H1 (cell line): ENCODE data around the gene FAT1. TPM values are rescaled to one million over a fixed set of nuclear protein-coding genes. Genes with fewer than 3 reads are reported as not detected.
A peak's percentile ranks its signal among the peaks of the same experiment; 100 is the strongest.

Experiments used
- BRCA1 ChIP-seq: IDR thresholded peaks from 2 replicates; pipeline ENCODE4 v1.6.1; 2012; ENCODE audit warnings: low read depth, low read length, improper control_type of control experiment
- CBX8 ChIP-seq: fragments of 300-800, 300-1000 bp; sonication (generic); IDR thresholded peaks from 2 replicates; pipeline ENCODE4 v1.7.1; 2016; ENCODE audit warnings: low read depth, low read length, borderline replicate concordance
- CEBPB ChIP-seq: IDR thresholded peaks from 2 replicates; pipeline ENCODE4 v1.6.1; 2012; ENCODE audit warnings: low read depth, low read length
- CHD1 ChIP-seq: IDR thresholded peaks from 2 replicates; pipeline ENCODE4 v1.6.1; 2012; ENCODE audit warnings: low read depth, low read length, improper control_type of control experiment
- CREB1 ChIP-seq: IDR thresholded peaks from 2 replicates; pipeline ENCODE4 v1.6.1; 2012; ENCODE audit warnings: inconsistent platforms
- CTBP2 ChIP-seq: IDR thresholded peaks from 2 replicates; pipeline ENCODE4 v1.7.0; 2011; ENCODE audit warnings: borderline replicate concordance, mild to moderate bottlenecking, moderate library complexity, mixed read lengths, low read length; ENCODE audit not compliant: insufficient read depth, insufficient read length
- EP300 ChIP-seq, 2 experiments: IDR thresholded peaks; 1 replicate in 1 of 2; 2 replicates in 1 of 2; pipeline ENCODE4 v1.6.1; 2011 to 2012; ENCODE audit warnings: low read depth in 2 of 2, low read length in 2 of 2, mild to moderate bottlenecking in 2 of 2, borderline replicate concordance in 1 of 2, inconsistent platforms in 1 of 2, moderate library complexity in 1 of 2
- MAX ChIP-seq: IDR thresholded peaks from 2 replicates; pipeline ENCODE4 v1.6.1; 2012; ENCODE audit warnings: inconsistent platforms
- NRF1 ChIP-seq: IDR thresholded peaks from 2 replicates; pipeline ENCODE4 v1.6.1; 2011; ENCODE audit warnings: mild to moderate bottlenecking, low read depth, low read length, improper control_type of control experiment
- POLR2A ChIP-seq, 2 experiments: IDR thresholded peaks; 1 replicate in 1 of 2; 2 replicates in 1 of 2; pipeline ENCODE4 v1.6.1; 2011; ENCODE audit warnings: low read depth in 2 of 2, low read length in 2 of 2, mild to moderate bottlenecking in 2 of 2; ENCODE audit errors: control extremely low read depth in 1 of 2
- POLR2AphosphoS5 ChIP-seq: IDR thresholded peaks from 2 replicates; pipeline ENCODE4 v1.6.1; 2011; ENCODE audit warnings: low read depth, low read length
- RFX5 ChIP-seq: IDR thresholded peaks from 2 replicates; pipeline ENCODE4 v1.6.1; 2011; ENCODE audit warnings: low read depth, low read length, improper control_type of control experiment, borderline replicate concordance
- RXRA ChIP-seq: IDR thresholded peaks from 2 replicates; pipeline ENCODE4 v1.6.1; 2011; ENCODE audit warnings: low read depth, mild to moderate bottlenecking, low read length, moderate library complexity; ENCODE audit not compliant: insufficient read depth
- SIN3A ChIP-seq, 2 experiments: IDR thresholded peaks in 1 of 2; conservative IDR thresholded peaks in 1 of 2; 2 replicates each; pipeline ENCODE4 v1.6.1; 2011 to 2012; ENCODE audit warnings: low read length in 2 of 2, improper control_type of control experiment in 1 of 2, low read depth in 1 of 2, mild to moderate bottlenecking in 1 of 2
- SIX5 ChIP-seq: IDR thresholded peaks from 2 replicates; pipeline ENCODE4 v1.6.1; 2011; ENCODE audit warnings: mild to moderate bottlenecking, low read depth, low read length
- TBP ChIP-seq: IDR thresholded peaks from 2 replicates; pipeline ENCODE4 v1.6.1; 2011; ENCODE audit warnings: low read depth, low read length, improper control_type of control experiment
- polyA plus RNA-seq, 7 experiments: library from polyadenylated mRNA; depleted of rRNA in 3 of 7; stranded (reverse) in 5 of 7; unstranded in 2 of 7; fragments of >200 nt in 5 of 7; fragments of 200-250 nt in 2 of 7; gene quantifications; 1 replicate in 5 of 7; 2 replicates in 1 of 7; 4 replicates in 1 of 7; pipeline versions ENCODE4 v1.2.1 to v1.2.3, GENCODE V29; 2011 to 2013; ENCODE audit warnings: missing spikeins in 2 of 7, mixed read lengths in 2 of 7
- total RNA-seq: library from RNA; stranded (reverse); fragmentation: NEBNext Ultra II Directional; extraction: Animal tissue kit (Norgen Biotek cat#: 25700); gene quantifications from 2 replicates; pipeline ENCODE4 v1.2.1, GENCODE V29; 2021
- TF ChIP-seq, protein P1 (sequence below): IDR thresholded peaks from 2 replicates; pipeline ENCODE4 v1.6.1; 2012; ENCODE audit warnings: inconsistent platforms
- TF ChIP-seq, protein P2 (sequence below): IDR thresholded peaks from 2 replicates; pipeline ENCODE4 v1.6.1; 2011; ENCODE audit warnings: low read length, improper control_type of control experiment
- TF ChIP-seq, protein P3 (sequence below): IDR thresholded peaks from 2 replicates; pipeline ENCODE4 v1.6.1; 2012; ENCODE audit warnings: low read length, inconsistent platforms
- TF ChIP-seq, protein P4 (sequence below): IDR thresholded peaks from 2 replicates; pipeline ENCODE4 v1.6.1; 2011; ENCODE audit warnings: low read depth, mild to moderate bottlenecking, low read length; ENCODE audit not compliant: insufficient read depth

FAT1 gene
- total and polyA plus RNA-seq, 2 of the 8 experiments (the other 6 are each of a cell fraction or from before 2014, with no cell fraction given): 94.4 to 137 TPM

DNA sequence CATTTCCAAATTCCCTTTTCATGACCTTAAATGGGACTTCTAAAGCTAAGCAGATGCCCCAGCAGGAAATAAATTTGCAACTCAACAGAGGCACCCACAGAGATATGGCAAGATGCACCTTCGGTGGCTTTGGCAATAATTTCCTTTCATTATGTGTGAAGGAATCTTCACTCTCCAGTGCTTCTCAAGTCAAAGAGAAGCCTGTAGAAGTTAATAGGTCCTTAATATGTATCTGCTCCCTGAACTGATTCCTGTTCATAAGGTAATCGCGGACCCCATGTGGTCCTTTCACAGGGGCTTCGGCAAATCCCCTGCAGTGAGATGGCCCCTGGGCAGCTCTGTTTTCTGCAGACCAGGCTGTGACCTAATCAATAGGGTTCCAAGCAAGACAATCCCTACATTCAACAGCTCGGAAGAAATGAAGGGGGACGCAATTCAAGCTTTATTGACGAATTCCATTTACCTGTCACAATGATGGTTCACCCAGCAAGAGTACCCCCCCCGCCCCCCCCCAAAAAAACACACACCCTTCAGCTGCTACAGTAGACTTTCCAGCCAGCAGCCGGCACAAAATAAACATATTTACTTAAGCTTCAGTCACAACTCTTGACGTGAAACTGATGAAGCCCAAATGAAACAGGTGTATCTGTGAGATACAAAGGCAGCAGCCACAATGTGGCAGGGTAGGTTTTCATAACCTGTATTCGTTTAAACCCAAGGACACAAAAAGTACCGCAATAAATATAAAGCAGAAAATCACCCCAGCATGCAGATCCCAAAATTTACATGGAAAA lies 35.3 kb downstream of the FAT1 start (continued):
- no peak for TF ChIP-seq SIN3A (conservative IDR thresholded peaks at IDR 0.05 in 1 of 2, IDR thresholded peaks at IDR 0.05 in 1 of 2; ENCODE audit: low read depth in 1 of 2, low read length in 2 of 2)
- TF ChIP-seq NRF1: no peak
- no peak for TF ChIP-seq SIX5
- no peak for TF ChIP-seq CEBPB
- no peak for TF ChIP-seq MAX
- TF ChIP-seq POLR2AphosphoS5: no peak
- peak; percentile 59 for TF ChIP-seq CREB1
- TF ChIP-seq POLR2A (IDR thresholded peaks at IDR 0.05; ENCODE audit: control extremely low read depth in 1 of 2, low read depth in 2 of 2, low read length in 2 of 2): no peak
- TF ChIP-seq RXRA: peak; percentile 54; the same call in 1 of the 2 replicates
- no peak for TF ChIP-seq CBX8
- no peak for TF ChIP-seq TBP
- no peak for TF ChIP-seq BRCA1
- TF ChIP-seq CHD1: no peak
- TF ChIP-seq, protein P1, sequence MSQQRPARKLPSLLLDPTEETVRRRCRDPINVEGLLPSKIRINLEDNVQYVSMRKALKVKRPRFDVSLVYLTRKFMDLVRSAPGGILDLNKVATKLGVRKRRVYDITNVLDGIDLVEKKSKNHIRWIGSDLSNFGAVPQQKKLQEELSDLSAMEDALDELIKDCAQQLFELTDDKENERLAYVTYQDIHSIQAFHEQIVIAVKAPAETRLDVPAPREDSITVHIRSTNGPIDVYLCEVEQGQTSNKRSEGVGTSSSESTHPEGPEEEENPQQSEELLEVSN: no peak
- TF ChIP-seq RFX5: no peak
- TF ChIP-seq, protein P2, sequence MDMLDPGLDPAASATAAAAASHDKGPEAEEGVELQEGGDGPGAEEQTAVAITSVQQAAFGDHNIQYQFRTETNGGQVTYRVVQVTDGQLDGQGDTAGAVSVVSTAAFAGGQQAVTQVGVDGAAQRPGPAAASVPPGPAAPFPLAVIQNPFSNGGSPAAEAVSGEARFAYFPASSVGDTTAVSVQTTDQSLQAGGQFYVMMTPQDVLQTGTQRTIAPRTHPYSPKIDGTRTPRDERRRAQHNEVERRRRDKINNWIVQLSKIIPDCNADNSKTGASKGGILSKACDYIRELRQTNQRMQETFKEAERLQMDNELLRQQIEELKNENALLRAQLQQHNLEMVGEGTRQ: no peak
- TF ChIP-seq, protein P3, sequence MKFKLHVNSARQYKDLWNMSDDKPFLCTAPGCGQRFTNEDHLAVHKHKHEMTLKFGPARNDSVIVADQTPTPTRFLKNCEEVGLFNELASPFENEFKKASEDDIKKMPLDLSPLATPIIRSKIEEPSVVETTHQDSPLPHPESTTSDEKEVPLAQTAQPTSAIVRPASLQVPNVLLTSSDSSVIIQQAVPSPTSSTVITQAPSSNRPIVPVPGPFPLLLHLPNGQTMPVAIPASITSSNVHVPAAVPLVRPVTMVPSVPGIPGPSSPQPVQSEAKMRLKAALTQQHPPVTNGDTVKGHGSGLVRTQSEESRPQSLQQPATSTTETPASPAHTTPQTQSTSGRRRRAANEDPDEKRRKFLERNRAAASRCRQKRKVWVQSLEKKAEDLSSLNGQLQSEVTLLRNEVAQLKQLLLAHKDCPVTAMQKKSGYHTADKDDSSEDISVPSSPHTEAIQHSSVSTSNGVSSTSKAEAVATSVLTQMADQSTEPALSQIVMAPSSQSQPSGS: peak; percentile 82
- no peak for TF ChIP-seq EP300 (IDR thresholded peaks at IDR 0.05; ENCODE audit: borderline replicate concordance in 1 of 2, low read depth in 2 of 2, low read length in 2 of 2)
- TF ChIP-seq, protein P4, sequence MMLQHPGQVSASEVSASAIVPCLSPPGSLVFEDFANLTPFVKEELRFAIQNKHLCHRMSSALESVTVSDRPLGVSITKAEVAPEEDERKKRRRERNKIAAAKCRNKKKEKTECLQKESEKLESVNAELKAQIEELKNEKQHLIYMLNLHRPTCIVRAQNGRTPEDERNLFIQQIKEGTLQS: no peak
- peak; percentile 32 for TF ChIP-seq CTBP2
